ENCODE measurements around the gene AFAP1L2. TPM values are rescaled to one million over a fixed set of nuclear protein-coding genes. Genes with fewer than 3 reads are reported as not detected.

Gene AFAP1L2
- 10 to 100 TPM; 28.4 to 86.6 (median 48.6) TPM for total RNA-seq

- peaks cover 10 to 12% of the 10 kb centered on the region in 2 donors for H3K4me1 ChIP-seq
- peak within 1 kb of the TSS; percentile 84 to 95 for H3K27ac ChIP-seq
- H3K27me3 ChIP-seq, result no peaks in the 10 kb centered on the region
- peak; percentile 45 to 67 for DNase-seq
- H3K36me3 ChIP-seq, result no peaks in the 10 kb centered on the region
- H3K4me3 ChIP-seq, result peak within 1 kb of the TSS; percentile 62 to 79
- intact Hi-C loops (cut with DNase I; ENCODE audit: low total_unique reads), result loop anchor here (10.0 kb wide), 1 partner anchor 100 kb away; no protein-coding TSS in a partner anchor
- TF ChIP-seq POLR2A (IDR thresholded peaks at IDR 0.05), result peak; percentile 68 to 79
- no peak for TF ChIP-seq CTCF (IDR thresholded peaks at IDR 0.05)
- H3K9me3 ChIP-seq, result no peaks in the 10 kb centered on the region
These were observed at the start of gene AFAP1L2 for GRCh38 chr10:114404171-114405010. Gene AFAP1L2, minus strand, starts transcription at chr10:114404502. Its CDS starts 47 bp downstream, at chr10:114404455.

- DNase-seq, result no peak
- no peak overlapping the region for H3K27ac ChIP-seq
- H3K27me3 ChIP-seq, result no peaks in the 10 kb centered on the region
- H3K4me1 ChIP-seq, result no peaks in the 10 kb centered on the region
- no peaks in the 10 kb centered on the region for H3K36me3 ChIP-seq
- no peak overlapping the region for H3K4me3 ChIP-seq
- no peaks in the 10 kb centered on the region for H3K9me3 ChIP-seq
- intact Hi-C loops (cut with DNase I; ENCODE audit: low total_unique reads), result no loop called here
- TF ChIP-seq CTCF (IDR thresholded peaks at IDR 0.05) (no peak), POLR2A (IDR thresholded peaks at IDR 0.05) (no peak)
These were observed 49.3 kb upstream of the AFAP1L2 start for GRCh38 chr10:114453576-114453975.

- H3K9me3 ChIP-seq, result no peaks in the 10 kb centered on the region
- no peak for DNase-seq
- no peaks in the 10 kb centered on the region for H3K27me3 ChIP-seq
- H3K4me1 ChIP-seq, result no peaks in the 10 kb centered on the region
- intact Hi-C loops (cut with DNase I; ENCODE audit: low total_unique reads), result no loop called here
- H3K4me3 ChIP-seq, result no peak overlapping the region
- H3K27ac ChIP-seq, result no peak overlapping the region
- no peak for TF ChIP-seq CTCF (IDR thresholded peaks at IDR 0.05)
- no peak for TF ChIP-seq POLR2A (IDR thresholded peaks at IDR 0.05)
- no peaks in the 10 kb centered on the region for H3K36me3 ChIP-seq
These were observed 44.6 kb upstream of the AFAP1L2 start for GRCh38 chr10:114448897-114449296.

- no peak for TF ChIP-seq POLR2A (IDR thresholded peaks at IDR 0.05)
- Histone ChIP-seq H3K9me3 (no peaks in the 10 kb centered on the region), H3K4me1 (no peaks in the 10 kb centered on the region), H3K27me3 (no peaks in the 10 kb centered on the region), H3K27ac (no peak overlapping the region), H3K4me3 (no peak overlapping the region), H3K36me3 (no peaks in the 10 kb centered on the region)
- DNase-seq, result no peak
- intact Hi-C loops (cut with DNase I; ENCODE audit: low total_unique reads), result no loop called here
These were observed 41.0 kb upstream of the AFAP1L2 start for GRCh38 chr10:114445332-114445731.

GRCh38 chr10:114444819-114445218 is 40.5 kb upstream of the AFAP1L2 start:
- no peak for DNase-seq
- Histone ChIP-seq H3K36me3 (no peaks in the 10 kb centered on the region), H3K9me3 (no peaks in the 10 kb centered on the region), H3K4me3 (no peak overlapping the region), H3K4me1 (no peaks in the 10 kb centered on the region), H3K27ac (no peak overlapping the region), H3K27me3 (no peaks in the 10 kb centered on the region)
- intact Hi-C loops (cut with DNase I; ENCODE audit: low total_unique reads), result no loop called here
- TF ChIP-seq POLR2A (IDR thresholded peaks at IDR 0.05) (no peak), CTCF (IDR thresholded peaks at IDR 0.05) (no peak)
